NOMO-1 treated with dmso at 0.1 percent for 144 hours (cell line): ENCODE measurements around the gene GRPEL2.
"Not testable (repeated sequence)": the region's sequence is repeated elsewhere in the genome, so short reads cannot be mapped to it uniquely, and the experiment has no call there.

Experiments
- DNase-seq: peaks from one replicate; lab custom pipeline; 2025; ENCODE audit not compliant: unreplicated experiment; lab: John Stamatoyannopoulos, UW

The GRPEL2 gene

DNA sequence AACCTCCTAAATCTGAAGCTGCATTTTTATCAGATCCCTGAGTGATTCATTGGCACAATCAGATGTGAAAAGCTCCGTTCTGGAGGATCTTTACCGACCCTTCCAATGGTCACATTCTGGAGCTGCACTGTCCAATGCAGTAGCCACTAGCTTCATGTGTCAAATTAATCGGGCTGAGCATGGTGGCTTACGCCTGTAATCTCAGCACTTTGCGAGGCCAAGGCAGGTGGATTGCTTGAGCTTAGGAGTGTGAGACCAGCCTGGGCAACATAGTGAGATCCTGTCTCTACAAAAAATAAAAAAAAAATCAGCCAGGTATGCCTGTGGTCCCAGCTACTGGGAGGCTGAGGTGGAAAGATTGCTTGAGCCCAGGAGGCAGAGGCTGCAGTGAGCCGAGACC is 30.1 kb downstream of the GRPEL2 start:
- no peak for DNase-seq

- DNase-seq, result no peak
Measured at GRCh38 chr5:149376104-149376503, 30.8 kb downstream of the GRPEL2 start.

GRCh38 chr5:149376711-149377447 is 31.6 kb downstream of the GRPEL2 start:
- no peak for DNase-seq

DNA sequence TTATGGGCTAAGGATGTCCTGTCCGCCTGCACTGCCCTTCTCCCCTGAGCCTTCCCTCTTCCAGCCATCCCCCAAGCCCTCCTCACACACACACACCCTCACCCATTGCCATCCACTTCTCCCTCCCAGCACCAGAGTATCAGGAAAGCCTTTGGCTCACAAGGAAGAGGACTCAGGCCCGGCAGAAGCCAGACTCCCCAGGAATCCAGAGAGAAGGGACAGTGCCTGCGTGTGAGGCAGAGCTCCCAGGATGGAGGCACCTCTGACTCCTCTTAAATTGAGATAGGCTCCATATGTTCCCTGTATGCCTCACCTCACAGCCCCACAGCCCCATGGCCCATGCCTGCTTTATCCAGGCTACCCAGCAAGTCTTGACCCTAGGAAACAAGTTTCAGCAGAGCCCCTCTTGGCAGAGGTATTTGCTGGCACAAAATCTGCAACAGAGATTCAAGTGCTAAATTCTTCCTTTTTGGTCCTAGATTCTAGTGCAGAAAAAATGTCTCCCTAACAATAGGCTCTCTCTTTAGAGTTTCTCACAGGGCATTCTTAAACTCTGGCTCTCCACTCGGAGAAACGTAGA is 33.0 kb downstream of the GRPEL2 start:
- DNase-seq, result no peak

DNA sequence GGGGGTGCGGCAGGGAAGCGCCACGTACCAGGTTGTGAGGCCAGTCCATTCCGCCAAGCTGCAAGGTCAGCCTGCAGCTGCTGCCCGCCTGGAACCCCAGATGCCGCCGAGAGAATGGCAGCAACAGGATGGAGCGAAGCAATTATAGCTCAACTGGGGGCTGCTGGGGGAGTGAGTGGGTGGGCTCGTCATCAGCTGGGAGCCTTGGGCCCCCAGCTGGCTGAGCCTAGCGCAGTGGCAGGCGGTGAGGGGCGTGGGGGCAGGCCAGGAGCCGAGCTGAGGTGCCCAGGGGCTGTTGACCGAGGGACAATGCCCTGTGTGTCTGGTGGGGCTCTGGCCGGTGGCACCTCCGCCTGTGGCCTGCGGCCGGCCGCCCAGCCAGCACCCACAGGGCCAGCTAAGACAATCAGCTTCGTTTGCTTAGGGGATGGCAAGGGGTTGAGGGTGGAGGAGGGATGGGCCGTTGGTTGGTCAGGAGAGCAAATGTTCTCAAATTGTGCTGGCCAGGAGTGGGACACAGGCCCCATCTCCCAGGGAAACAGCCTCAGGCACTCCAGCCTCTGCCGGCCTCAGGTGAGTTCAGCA is 34.0 kb downstream of the GRPEL2 start, which contains the start of gene IL17B:
IL17B (minus strand) TSS at position 116 of the 585 bp plus-strand sequence; CDS start at position 49, 67 bp downstream.
- no peak for DNase-seq

DNA sequence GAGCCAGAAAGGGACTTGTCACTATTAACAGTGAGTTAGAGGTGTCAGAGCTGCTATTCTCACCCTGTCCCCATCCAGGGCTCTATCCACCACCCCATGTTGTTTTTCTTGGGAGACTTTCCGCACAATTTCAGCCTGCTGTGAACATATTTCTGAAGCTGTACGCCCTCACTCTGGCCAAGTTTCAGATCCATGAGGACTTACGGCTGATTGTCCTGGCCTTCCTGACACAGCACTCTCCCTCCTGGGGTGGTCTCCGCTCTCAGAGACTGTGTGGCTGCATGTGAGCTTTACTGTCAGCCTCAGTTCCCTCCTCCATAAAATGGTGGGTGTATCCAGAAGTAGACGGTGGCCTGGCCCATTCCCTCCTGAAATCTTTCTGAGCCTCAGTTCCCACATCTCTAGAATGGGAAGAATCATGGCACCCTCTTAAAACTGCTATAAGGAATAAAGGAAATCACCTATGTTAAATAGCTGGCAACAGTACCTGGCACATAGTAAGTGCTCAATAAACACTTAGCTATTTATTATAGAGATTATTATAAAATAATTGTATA is 34.6 kb downstream of the GRPEL2 start:
- DNase-seq, result no peak

- no peak for DNase-seq
Measured at GRCh38 chr5:149380466-149381121, 35.3 kb downstream of the GRPEL2 start.

- DNase-seq, result no peak
Measured at GRCh38 chr5:149381261-149381985, 36.1 kb downstream of the GRPEL2 start.

GRCh38 chr5:149381986-149382338 is 36.7 kb downstream of the GRPEL2 start:
- peak; percentile 68 for DNase-seq

- DNase-seq, result no peak
Measured at GRCh38 chr5:149382517-149383220, 37.4 kb downstream of the GRPEL2 start.

DNA sequence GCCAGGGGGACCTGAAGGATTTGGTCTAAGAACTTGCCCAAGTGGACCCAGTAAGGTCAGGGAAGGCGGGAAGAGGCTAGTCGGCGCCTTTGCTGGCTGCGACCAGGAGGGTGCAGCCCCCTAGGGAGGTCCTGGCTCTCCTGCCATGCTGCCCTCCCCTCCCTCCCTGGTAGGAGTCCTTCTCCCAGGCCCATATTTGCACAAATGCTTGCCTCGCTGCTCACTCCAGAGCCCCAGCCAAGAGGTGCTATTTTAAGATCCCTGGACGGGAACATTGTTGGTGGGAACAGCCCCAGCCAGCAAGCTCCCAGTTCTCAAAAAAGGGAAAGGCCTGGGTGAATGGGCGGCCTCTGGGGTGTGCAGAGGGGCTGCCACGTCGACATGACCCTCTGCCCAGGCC is 38.1 kb downstream of the GRPEL2 start:
- DNase-seq, result no peak

GRCh38 chr5:149386166-149386565 is 40.9 kb downstream of the GRPEL2 start:
- DNase-seq, result no peak

DNA sequence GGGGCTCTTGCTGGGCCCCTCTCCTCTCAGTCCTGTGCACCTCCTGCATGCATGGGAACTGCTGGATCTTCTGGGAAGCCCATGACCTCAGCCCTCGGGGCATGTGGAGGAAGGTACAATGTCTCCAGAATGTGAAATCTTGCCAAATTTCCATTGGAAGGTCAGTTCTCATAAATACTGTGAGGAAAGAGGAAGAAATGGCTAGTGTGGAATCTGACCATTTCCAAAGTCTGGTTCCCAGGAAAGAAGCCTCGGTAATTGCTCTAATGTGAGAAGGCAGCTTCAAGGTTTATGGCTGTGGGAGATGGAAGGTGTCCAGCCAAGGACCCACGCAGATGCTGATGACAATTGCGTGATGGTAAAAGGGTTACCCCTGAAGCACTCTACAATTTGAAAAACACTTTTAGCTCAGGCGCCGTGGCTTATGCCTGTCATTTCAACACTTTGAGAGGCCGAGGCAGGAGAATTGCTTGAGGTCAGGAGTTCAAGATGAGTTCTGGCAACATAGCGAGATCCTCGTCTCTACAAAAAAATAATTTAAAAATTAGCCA is 41.9 kb downstream of the GRPEL2 start:
- no peak for DNase-seq

DNA sequence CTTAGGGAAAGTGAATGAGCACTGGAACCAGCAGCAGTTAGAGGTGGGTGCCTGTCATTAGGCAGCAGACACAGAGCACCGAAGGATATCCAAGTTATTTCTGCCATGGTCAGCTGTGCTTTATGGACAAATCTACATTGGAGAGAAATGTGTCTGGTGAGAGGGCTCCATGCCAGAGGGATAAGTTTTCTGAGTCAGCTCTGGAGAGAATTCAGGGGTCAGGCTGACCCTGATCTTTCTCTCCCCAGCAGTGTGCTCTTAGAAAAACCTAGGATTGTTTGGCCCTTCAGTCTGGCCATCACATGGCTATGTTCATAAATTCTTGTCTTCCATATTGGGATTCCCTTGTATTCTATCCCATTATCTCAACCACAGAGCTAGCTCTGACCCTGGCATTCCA is 42.7 kb downstream of the GRPEL2 start:
- no peak for DNase-seq

DNA sequence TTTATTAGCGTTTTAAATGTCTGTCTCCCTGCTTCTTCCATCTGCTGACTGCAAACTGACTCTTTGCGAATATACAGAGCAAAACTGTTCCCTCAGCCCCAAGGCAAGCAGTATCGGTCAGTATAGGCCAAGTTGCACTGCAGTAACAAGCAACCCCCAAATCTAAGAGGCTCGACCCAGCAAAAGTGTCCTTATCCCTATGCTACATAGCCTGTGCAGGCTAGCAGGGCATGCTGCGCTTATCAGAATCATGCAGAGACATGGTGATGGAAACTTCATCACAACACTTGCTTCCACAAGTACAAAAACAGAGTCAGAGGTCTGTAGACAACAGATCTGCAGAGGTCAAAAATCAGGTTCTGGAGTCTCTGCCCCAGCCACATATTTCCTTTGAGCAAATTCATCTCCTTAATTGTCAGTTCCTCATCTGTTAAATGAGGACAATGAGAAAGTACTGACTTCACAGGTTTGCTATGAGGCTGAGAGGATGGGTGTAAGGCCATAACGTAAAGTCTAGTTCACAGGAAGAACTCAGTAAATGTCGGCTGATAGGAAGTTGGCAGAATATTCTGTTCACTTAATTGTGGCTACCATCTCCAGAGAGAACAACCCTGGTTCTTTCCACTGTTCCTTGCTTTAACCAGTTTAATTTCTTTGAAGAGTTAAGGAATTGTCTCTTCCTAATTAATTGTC is 43.3 kb downstream of the GRPEL2 start:
- no peak for DNase-seq

- no peak for DNase-seq
Measured at GRCh38 chr5:149389552-149390495, 44.5 kb downstream of the GRPEL2 start.

DNA sequence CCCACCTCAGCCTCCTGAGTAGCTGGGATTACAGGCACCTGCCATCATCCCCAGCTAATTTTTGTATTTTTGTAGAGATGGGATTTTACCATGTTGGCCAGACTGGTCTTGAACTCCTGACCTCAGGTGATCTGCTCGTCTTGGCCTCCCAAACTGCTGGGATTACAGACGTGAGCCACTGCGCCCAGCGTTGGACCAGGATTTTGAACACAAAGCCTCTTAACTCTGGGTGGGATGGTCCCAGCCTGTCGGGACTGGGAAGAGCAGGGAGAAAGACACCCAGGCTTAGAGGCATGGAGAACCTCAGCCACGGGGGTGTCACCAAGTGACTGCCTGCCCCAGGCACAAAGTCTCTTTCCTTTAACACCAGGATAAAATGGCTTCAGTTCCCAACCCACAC is 45.8 kb downstream of the GRPEL2 start:
- not testable (repeated sequence) for DNase-seq

DNA sequence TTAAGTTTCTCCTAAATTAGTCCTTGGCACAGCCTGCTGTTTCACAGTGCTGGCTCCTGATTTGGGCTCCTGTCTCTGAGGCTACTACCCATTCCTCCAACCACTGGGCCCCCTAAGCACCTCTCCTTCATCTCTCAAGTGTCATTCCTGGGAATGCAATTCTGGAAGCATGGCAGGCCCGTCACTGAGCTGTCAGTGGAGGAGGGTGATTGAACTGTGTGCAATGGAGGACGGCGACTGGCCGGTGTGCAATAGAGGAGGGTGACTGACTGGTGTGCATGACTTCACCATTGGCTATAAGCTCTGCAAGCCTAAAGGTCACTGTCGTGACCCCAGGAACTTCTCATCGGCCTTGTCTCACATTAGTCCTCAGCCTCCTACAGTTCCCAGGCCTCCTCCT is 46.2 kb downstream of the GRPEL2 start:
- no peak for DNase-seq
